H9 (cell line): ENCODE measurements around the gene SLX4IP. TPM values are rescaled to one million over a fixed set of nuclear protein-coding genes. Genes with fewer than 3 reads are reported as not detected.

Experiments
- DNase-seq: peaks from one replicate; pipeline ENCODE4 v3.0.0-alpha.2; 2017
- H2AFZ ChIP-seq: one replicate; pipeline ENCODE4 v1.6.1; 2013; ENCODE audit warnings: mild to moderate bottlenecking, low read length, control low read depth, moderate library complexity
- H2AK5ac ChIP-seq: 2 replicates; pipeline ENCODE4 v1.6.1; 2013; ENCODE audit warnings: low read length, control low read depth, mixed read lengths; ENCODE audit not compliant: insufficient read length
- H2BK120ac ChIP-seq: one replicate; pipeline ENCODE4 v1.6.1; 2013; ENCODE audit warnings: low read depth, mild to moderate bottlenecking, low read length, control low read depth, inconsistent platforms; ENCODE audit not compliant: poor library complexity, severe bottlenecking
- H2BK12ac ChIP-seq: 2 replicates; pipeline ENCODE4 v1.6.1; 2013; ENCODE audit warnings: low read length, control low read depth, mixed read lengths, low read depth; ENCODE audit not compliant: insufficient read length
- H2BK15ac ChIP-seq: 2 replicates; pipeline ENCODE4 v1.6.1; 2013; ENCODE audit warnings: low read depth, low read length, control low read depth
- H2BK20ac ChIP-seq: one replicate; pipeline ENCODE4 v1.6.1; 2013; ENCODE audit warnings: low read depth, mild to moderate bottlenecking, low read length, control low read depth, inconsistent platforms; ENCODE audit not compliant: poor library complexity, severe bottlenecking
- H2BK5ac ChIP-seq: 2 replicates; pipeline ENCODE4 v1.6.1; 2013; ENCODE audit warnings: low read length, control low read depth, mixed read lengths; ENCODE audit not compliant: insufficient read length
- H3K14ac ChIP-seq: 2 replicates; pipeline ENCODE4 v1.6.1; 2013; ENCODE audit warnings: low read length, control low read depth; ENCODE audit not compliant: insufficient read depth
- H3K18ac ChIP-seq: 2 replicates; pipeline ENCODE4 v1.6.1; 2013; ENCODE audit warnings: low read depth, mild to moderate bottlenecking, mixed read lengths, low read length, control low read depth; ENCODE audit not compliant: insufficient read length
- H3K23ac ChIP-seq: 2 replicates; pipeline ENCODE4 v1.6.1; 2013; ENCODE audit warnings: low read length, control low read depth, mixed read lengths, low read depth; ENCODE audit not compliant: insufficient read length
- H3K23me2 ChIP-seq: 2 replicates; pipeline ENCODE4 v1.6.1; 2013; ENCODE audit warnings: low read depth, mild to moderate bottlenecking, mixed read lengths, low read length, control low read depth; ENCODE audit not compliant: insufficient read length, poor library complexity, severe bottlenecking
- H3K27ac ChIP-seq: 2 replicates; pipeline ENCODE4 v1.5.1; 2013; ENCODE audit warnings: low read length, control low read depth, mixed read lengths, low read depth; ENCODE audit not compliant: insufficient read length
- H3K27me3 ChIP-seq: 2 replicates; pipeline ENCODE4 v1.6.1; 2013; ENCODE audit warnings: low read length, control low read depth, inconsistent platforms; ENCODE audit not compliant: insufficient read depth
- H3K4ac ChIP-seq: 2 replicates; pipeline ENCODE4 v1.6.1; 2013; ENCODE audit warnings: low read depth, mild to moderate bottlenecking, control low read depth, inconsistent platforms, low read length, moderate library complexity
- H3K4me1 ChIP-seq: 2 replicates; pipeline ENCODE4 v1.6.1; 2013; ENCODE audit warnings: low read length, control low read depth, inconsistent platforms; ENCODE audit not compliant: insufficient read depth
- H3K4me2 ChIP-seq: 2 replicates; pipeline ENCODE4 v1.6.1; 2013; ENCODE audit warnings: low read length, control low read depth, mixed read lengths; ENCODE audit not compliant: insufficient read length, insufficient read depth
- H3K56ac ChIP-seq: 2 replicates; pipeline ENCODE4 v1.6.1; 2013; ENCODE audit warnings: low read depth, mild to moderate bottlenecking, mixed read lengths, low read length, control low read depth; ENCODE audit not compliant: insufficient read length
- H3K79me1 ChIP-seq: 2 replicates; pipeline ENCODE4 v1.6.1; 2013; ENCODE audit warnings: low read depth, mild to moderate bottlenecking, moderate library complexity, low read length, control low read depth, inconsistent platforms; ENCODE audit not compliant: insufficient read depth, poor library complexity, severe bottlenecking
- H3K79me2 ChIP-seq: 2 replicates; pipeline ENCODE4 v1.6.1; 2013; ENCODE audit warnings: low read length, control low read depth, inconsistent platforms; ENCODE audit not compliant: insufficient read depth
- H3K9ac ChIP-seq: 2 replicates; pipeline ENCODE4 v1.6.1; 2013; ENCODE audit warnings: low read length, control low read depth, mixed read lengths; ENCODE audit not compliant: insufficient read length; ENCODE audit errors: extremely low read depth
- H3K9me3 ChIP-seq: one replicate; pipeline ENCODE4 v1.6.1; 2013; ENCODE audit warnings: low read depth, low read length, inconsistent platforms; ENCODE audit not compliant: control insufficient read depth
- H3T11ph ChIP-seq: one replicate; pipeline ENCODE4 v1.6.1; 2013; ENCODE audit warnings: mild to moderate bottlenecking, low read length, control low read depth, inconsistent platforms
- H4K20me1 ChIP-seq: one replicate; pipeline ENCODE4 v1.6.1; 2013; ENCODE audit not compliant: control insufficient read depth, insufficient read length, insufficient read depth
- H4K5ac ChIP-seq: 2 replicates; pipeline ENCODE4 v1.6.1; 2013; ENCODE audit warnings: low read depth, mild to moderate bottlenecking, mixed read lengths, low read length, control low read depth; ENCODE audit not compliant: insufficient read length
- H4K8ac ChIP-seq: replicated peaks from 2 replicates; pipeline ENCODE4 v1.6.1; 2013; ENCODE audit warnings: low read length, control low read depth, mixed read lengths, low read depth; ENCODE audit not compliant: insufficient read length
- H4K91ac ChIP-seq: 2 replicates; pipeline ENCODE4 v1.6.1; 2013; ENCODE audit warnings: low read depth, mild to moderate bottlenecking, moderate library complexity, mixed read lengths, low read length, control low read depth; ENCODE audit not compliant: insufficient read length
- H3K27ac Mint-ChIP-seq, 3 experiments: 2 replicates in 2 of 3; 3 replicates in 1 of 3; pipeline ENCODE4 v1.8.0; 2020 to 2021; ENCODE audit warnings: mixed read lengths in 3 of 3, mild to moderate bottlenecking in 1 of 3, moderate library complexity in 1 of 3
- H3K27me3 Mint-ChIP-seq: 2 replicates; pipeline ENCODE4 v1.8.0; 2021; ENCODE audit warnings: low read depth, mild to moderate bottlenecking, moderate library complexity, mixed read lengths
- H3K36me3 Mint-ChIP-seq, 3 experiments: 2 replicates in 2 of 3; 3 replicates in 1 of 3; pipeline ENCODE4 v1.8.0; 2020 to 2021; ENCODE audit warnings: low read depth in 3 of 3, mixed read lengths in 3 of 3; ENCODE audit not compliant: insufficient read depth in 1 of 3
- H3K4me1 Mint-ChIP-seq, 2 experiments: 2 replicates each; pipeline ENCODE4 v1.8.0; 2020; ENCODE audit warnings: mixed read lengths in 2 of 2
- H3K4me3 Mint-ChIP-seq, 2 experiments: 2 replicates in 1 of 2; 3 replicates in 1 of 2; pipeline ENCODE4 v1.8.0; 2020 to 2021; ENCODE audit warnings: mild to moderate bottlenecking in 2 of 2, mixed read lengths in 2 of 2, moderate library complexity in 1 of 2
- H3K9me3 Mint-ChIP-seq, 2 experiments: 2 replicates in 1 of 2; 3 replicates in 1 of 2; pipeline ENCODE4 v1.8.0; 2020; ENCODE audit warnings: mild to moderate bottlenecking in 2 of 2, mixed read lengths in 2 of 2, moderate library complexity in 1 of 2
- CTCF ChIP-seq: fragments of 200-600 bp; sonication (generic); conservative IDR thresholded peaks from 3 replicates; pipeline ENCODE4 v1.8.0; 2021; ENCODE audit warnings: antibody characterized with exemption, mild to moderate bottlenecking
- total RNA-seq: library from RNA; stranded (reverse); gene quantifications from 2 replicates; pipeline ENCODE4 v1.2.1, GENCODE V29; 2021

The SLX4IP gene
- total RNA-seq, 1 experiment from 2014 or later: 7.9 TPM

GRCh38 chr20:10430000-10430466 lies 5.1 kb upstream of the SLX4IP start:
- Histone ChIP-seq H3K23ac (no peak overlapping the region), H4K8ac (no peak overlapping the region), H2AK5ac (no peak overlapping the region), H3K14ac (no peak overlapping the region), H3K23me2 (peaks cover 4% of the 10 kb centered on the region), H2AFZ (no peak overlapping the region), H3K56ac (no peak overlapping the region), H2BK5ac (no peak overlapping the region), H3K9ac (no peak overlapping the region), H3K9me3 (no peaks in the 10 kb centered on the region), H4K20me1 (no peaks in the 10 kb centered on the region), H2BK120ac (no peak overlapping the region), H3K79me2 (peaks cover 8% of the 10 kb centered on the region; the same call in 1 of the 2 replicates), H3T11ph (no peak overlapping the region), H3K4me2 (no peak overlapping the region), H3K27ac (no peak overlapping the region), H4K5ac (no peak overlapping the region), H2BK12ac (no peak overlapping the region), H3K27me3 (no peaks in the 10 kb centered on the region), H3K18ac (no peak overlapping the region), H2BK15ac (no peak overlapping the region), H3K4ac (no peak overlapping the region), H3K79me1 (peaks cover 13% of the 10 kb centered on the region), H3K4me1 (peaks cover 3% of the 10 kb centered on the region; the same call in 1 of the 2 replicates), H4K91ac (no peak overlapping the region), H2BK20ac (no peak overlapping the region)
- H3K4me3 Mint-ChIP-seq: no peak overlapping the region
- no peak for DNase-seq
- H3K4me1 Mint-ChIP-seq: peaks cover 38 to 40% of the 10 kb centered on the region in 2 experiments
- peaks cover 8 to 10% (median 10%) of the 10 kb centered on the region in 3 experiments; a peak in 6 of 7 replicates for H3K36me3 Mint-ChIP-seq
- H3K9me3 Mint-ChIP-seq: no peaks in the 10 kb centered on the region
- no peak overlapping the region for H3K27ac Mint-ChIP-seq
- H3K27me3 Mint-ChIP-seq: no peaks in the 10 kb centered on the region
- TF ChIP-seq CTCF: no peak
